K562 (cell line): ENCODE data around the gene IFNGR1.

Source experiments
- KDM5B ChIP-seq: fragments of 200-600 bp; sonication (generic); IDR thresholded peaks from 2 replicates; pipeline ENCODE4 v1.6.1; 2012; ENCODE audit warnings: low read depth, mild to moderate bottlenecking, moderate library complexity, low read length, control low read depth, inconsistent platforms; ENCODE audit not compliant: insufficient replicate concordance
- POLR2AphosphoS5 ChIP-seq: IDR thresholded peaks from 2 replicates; pipeline ENCODE4 v1.6.1; 2011; ENCODE audit warnings: mild to moderate bottlenecking, low read depth, low read length, moderate library complexity; ENCODE audit not compliant: control insufficient read depth, insufficient read depth
- TF ChIP-seq, protein P1 (sequence below), 3 experiments: IDR thresholded peaks in 2 of 3; conservative IDR thresholded peaks in 1 of 3; 2 replicates each; pipeline ENCODE4 v1.5.1; 2011 to 2012; ENCODE audit warnings: low read length in 3 of 3, mild to moderate bottlenecking in 3 of 3, control low read depth in 2 of 3, improper control_type of control experiment in 1 of 3, inconsistent platforms in 1 of 3, low read depth in 1 of 3, mixed read lengths in 1 of 3, moderate library complexity in 1 of 3; ENCODE audit not compliant: insufficient read depth in 2 of 3

DNA sequence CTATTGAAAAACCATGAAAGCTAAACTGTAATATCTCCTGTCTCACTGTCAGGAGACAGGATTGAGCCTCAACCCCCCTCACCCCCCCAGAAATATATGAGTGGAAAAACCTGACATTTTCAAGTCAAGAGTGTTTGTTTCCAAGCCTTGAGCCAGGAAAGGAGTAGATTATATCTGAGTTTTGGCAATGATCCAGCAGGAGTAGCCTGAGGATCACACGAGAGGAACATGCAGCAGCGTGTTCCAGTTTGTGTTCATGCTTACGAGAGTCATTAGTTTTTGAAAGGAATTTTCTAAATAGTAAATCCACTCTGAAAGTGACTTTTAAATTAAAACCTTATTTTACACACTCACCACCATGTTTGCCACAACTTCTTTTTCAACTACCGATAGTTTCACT, 61.6 kb downstream of the IFNGR1 start:
- TF ChIP-seq KDM5B (no peak), POLR2AphosphoS5 (no peak)
- TF ChIP-seq, protein P1, sequence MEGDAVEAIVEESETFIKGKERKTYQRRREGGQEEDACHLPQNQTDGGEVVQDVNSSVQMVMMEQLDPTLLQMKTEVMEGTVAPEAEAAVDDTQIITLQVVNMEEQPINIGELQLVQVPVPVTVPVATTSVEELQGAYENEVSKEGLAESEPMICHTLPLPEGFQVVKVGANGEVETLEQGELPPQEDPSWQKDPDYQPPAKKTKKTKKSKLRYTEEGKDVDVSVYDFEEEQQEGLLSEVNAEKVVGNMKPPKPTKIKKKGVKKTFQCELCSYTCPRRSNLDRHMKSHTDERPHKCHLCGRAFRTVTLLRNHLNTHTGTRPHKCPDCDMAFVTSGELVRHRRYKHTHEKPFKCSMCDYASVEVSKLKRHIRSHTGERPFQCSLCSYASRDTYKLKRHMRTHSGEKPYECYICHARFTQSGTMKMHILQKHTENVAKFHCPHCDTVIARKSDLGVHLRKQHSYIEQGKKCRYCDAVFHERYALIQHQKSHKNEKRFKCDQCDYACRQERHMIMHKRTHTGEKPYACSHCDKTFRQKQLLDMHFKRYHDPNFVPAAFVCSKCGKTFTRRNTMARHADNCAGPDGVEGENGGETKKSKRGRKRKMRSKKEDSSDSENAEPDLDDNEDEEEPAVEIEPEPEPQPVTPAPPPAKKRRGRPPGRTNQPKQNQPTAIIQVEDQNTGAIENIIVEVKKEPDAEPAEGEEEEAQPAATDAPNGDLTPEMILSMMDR (IDR thresholded peaks at IDR 0.05 in 2 of 3, conservative IDR thresholded peaks at IDR 0.05 in 1 of 3; ENCODE audit: insufficient read depth in 2 of 3, low read depth in 1 of 3, low read length in 3 of 3): no peak
